Measurements from ENCODE around the gene CBX8. TPM values are rescaled to one million over a fixed set of nuclear protein-coding genes. Genes with fewer than 3 reads are reported as not detected.

Gene CBX8
- total RNA-seq, 2 experiments from 2014 or later = 8.6 to 9.4 TPM

DNA sequence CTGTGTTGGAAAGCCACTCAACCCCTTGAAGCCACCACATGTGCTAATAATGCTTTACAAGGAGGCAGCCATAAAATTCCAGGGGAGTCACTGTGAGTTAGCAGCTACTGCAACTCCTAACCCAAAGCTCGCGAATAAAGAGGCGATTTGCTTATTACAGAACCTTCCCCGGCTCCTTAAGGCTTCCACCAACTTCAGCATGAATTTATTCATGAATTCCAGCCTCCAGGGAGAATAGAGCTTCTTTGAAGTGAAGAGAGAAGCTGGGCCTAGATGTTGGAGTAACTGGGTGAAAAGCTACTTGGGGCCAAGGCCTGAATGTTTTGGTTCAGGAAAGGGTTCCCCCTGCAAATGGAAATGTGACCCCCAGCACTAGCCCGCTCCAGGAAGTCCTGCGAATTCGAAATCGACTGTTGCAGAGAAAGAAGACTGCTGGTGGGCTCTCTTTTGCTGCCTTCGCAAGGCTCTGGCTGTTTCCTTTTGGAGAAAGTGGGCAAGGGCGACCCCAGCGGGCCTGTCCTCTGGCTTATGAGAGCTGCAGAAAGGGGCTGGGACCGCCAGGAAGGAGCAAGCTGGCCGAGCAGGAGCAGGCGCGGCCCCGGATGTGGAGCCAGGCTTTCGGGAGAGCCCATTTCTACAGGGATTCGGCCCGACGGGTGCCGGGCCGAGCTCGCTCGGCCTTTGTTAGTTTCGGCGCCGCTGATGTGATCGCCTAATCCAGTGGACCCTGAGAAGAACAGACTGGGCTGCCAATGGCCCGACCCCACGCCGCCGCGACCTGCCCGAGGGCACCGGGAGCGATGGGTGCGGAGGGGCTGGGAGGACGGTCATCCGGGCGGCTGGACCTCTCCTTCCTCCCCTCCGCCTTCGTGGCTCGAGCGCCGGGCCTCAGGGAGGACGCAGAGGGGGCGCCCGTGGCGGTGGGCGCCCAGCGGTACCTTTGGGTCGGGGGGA lies 7.6 kb downstream of the CBX8 start:
- Mint-ChIP-seq H3K4me3 (no peak overlapping the region), H3K36me3 (ENCODE audit: low read depth) (peaks cover 7% of the 10 kb centered on the region), H3K27ac (no peak overlapping the region), H3K9me3 (ENCODE audit: insufficient read depth) (no peaks in the 10 kb centered on the region), H3K4me1 (ENCODE audit: low read depth) (peaks cover 13% of the 10 kb centered on the region), H3K27me3 (ENCODE audit: low read depth) (peaks cover 50% of the 10 kb centered on the region)
- ChIA-PET CTCF (interaction anchor here (0.8 to 2.2 kb wide), 13 partner anchors 12 to 204 kb away, joined by 3 to 12 read pairs (median 4); partner anchors contain the start of gene CBX2), POLR2A (interaction anchor here (0.7 to 1.4 kb wide), 2 partner anchors 12 to 15 kb away, joined by 3 to 4 read pairs; no protein-coding TSS in a partner anchor)
- no peak for DNase-seq
- no peak for ATAC-seq

DNA sequence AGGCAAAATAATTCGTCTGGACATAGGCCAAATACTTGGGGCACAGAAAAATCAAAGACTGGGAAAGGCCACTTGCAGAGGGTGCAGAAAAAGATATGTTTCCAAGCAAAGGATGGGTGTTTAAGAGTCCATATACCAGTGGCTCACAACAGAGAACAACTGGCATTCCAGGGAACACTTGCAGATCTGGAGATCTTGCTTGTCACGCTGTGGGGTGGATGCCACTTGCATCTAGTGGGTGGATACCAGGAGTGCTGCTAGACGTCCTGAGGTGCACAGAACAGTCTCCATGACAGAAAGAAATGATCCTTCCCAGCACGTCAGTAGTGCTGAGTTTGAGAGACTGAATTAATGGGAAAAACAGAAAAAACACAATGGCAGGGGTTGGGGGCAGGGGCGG lies 8.4 kb downstream of the CBX8 start:
- POLR2A ChIA-PET = interaction anchor here (1.4 kb wide), 1 partner anchor 16 kb away, joined by 4 read pairs; no protein-coding TSS in a partner anchor
- H3K27ac Mint-ChIP-seq = no peak overlapping the region
- CTCF ChIA-PET = interaction anchor here (0.8 to 2.2 kb wide), 11 partner anchors 11 to 205 kb away, joined by 3 to 12 read pairs (median 4); partner anchors contain the start of gene CBX2
- ATAC-seq = no peak
- peaks cover 4% of the 10 kb centered on the region for H3K36me3 Mint-ChIP-seq (ENCODE audit: low read depth)
- H3K27me3 Mint-ChIP-seq (ENCODE audit: low read depth) = peaks cover 48% of the 10 kb centered on the region
- H3K4me1 Mint-ChIP-seq (ENCODE audit: low read depth) = peaks cover 11% of the 10 kb centered on the region
- no peak overlapping the region for H3K4me3 Mint-ChIP-seq
- DNase-seq = no peak
- H3K9me3 Mint-ChIP-seq (ENCODE audit: insufficient read depth) = no peaks in the 10 kb centered on the region

DNA sequence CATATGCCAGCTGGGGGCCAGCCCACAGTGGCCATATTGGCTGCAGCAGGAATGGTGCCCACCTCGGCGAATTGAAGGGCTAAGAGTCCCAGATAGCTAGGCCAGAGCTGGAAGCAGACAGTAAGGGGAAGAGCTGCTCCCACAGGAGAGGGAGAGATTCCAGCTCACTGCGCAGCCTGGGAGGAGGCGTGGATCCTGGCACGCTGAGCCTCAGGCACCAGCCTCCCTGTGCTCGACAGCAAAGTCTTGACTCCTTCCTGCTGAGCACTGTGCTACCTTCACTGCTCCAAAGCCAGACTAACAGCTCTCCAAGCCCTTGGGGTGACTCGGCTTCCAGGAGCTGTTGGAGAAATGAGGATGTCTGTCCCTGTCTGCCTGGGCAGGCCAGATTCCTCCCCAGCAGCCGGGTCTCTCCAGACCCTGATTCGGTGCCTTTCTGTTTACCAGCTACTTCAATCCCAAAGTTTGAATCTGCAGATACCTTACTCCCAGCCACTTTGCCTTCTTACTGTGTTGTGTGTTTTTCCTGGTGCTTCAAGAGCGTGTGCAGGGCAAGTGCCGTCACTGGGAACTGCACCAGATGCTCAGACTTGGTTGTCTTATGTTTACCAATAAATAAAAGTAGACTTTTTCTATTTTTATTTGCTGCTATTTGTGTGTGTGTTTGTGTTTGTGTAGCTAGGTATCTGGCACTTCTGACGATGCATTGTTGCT lies 9.8 kb downstream of the CBX8 start:
- Mint-ChIP-seq H3K9me3 (ENCODE audit: insufficient read depth) (no peaks in the 10 kb centered on the region), H3K4me3 (no peak overlapping the region), H3K36me3 (ENCODE audit: low read depth) (peaks cover 13% of the 10 kb centered on the region), H3K27ac (no peak overlapping the region), H3K4me1 (ENCODE audit: low read depth) (peaks cover 18% of the 10 kb centered on the region), H3K27me3 (ENCODE audit: low read depth) (peaks cover 40% of the 10 kb centered on the region)
- POLR2A ChIA-PET = no interaction called here
- no peak for DNase-seq
- ATAC-seq = no peak
- CTCF ChIA-PET = interaction anchor here (1.1 to 1.5 kb wide), 2 partner anchors 9 to 48 kb away, joined by 3 to 4 read pairs; no protein-coding TSS in a partner anchor

DNA sequence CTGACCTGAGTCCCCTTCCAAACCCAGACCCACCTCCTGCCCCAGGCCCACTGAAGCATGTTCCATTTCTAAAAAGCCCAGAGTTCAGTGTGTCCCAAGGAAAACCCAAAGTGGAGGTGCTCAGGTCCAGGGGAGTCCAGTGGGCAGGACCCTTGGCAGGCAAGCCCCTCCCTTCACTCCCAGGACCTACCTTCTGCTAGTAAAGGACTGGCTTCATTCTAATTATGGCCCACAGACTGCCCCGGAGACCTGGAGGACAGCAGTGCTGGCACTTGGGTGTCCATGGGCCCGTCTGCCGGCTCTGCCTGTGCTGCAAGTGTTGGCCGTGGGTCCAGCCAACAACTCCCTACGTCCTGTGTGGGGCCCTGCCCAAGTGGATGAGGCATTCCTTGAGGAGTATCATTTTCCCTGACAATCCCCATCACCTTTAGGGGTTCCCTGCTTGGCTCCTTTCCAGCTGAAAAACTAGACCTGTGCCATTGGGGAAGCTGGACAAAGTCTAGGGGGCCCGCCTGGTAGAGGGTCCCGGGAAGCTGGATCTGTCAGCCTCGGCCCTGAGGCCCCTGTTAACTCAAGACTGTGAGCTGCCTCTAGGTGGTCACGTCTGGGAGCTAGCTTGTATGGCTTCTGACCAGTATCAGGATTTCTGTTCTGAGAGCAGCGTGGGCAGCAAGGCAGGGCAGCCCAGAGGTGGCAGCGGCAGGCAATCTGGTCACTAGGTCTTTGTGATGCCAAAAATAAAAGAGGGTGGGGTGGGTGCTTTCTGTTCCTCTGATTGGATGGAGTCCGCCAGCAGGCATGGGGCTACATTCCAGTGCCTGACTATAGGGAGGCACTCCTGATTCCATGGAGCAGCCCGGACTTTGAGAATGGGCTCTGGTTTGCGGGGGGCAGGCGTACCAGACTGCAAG lies 10.7 kb downstream of the CBX8 start:
- ChIA-PET POLR2A (no interaction called here), CTCF (interaction anchor here (1.1 kb wide), 1 partner anchor 49 kb away, joined by 3 read pairs; no protein-coding TSS in a partner anchor)
- no peak for DNase-seq
- peaks cover 16% of the 10 kb centered on the region for H3K36me3 Mint-ChIP-seq (ENCODE audit: low read depth)
- peaks cover 27% of the 10 kb centered on the region for H3K4me1 Mint-ChIP-seq (ENCODE audit: low read depth)
- H3K27me3 Mint-ChIP-seq (ENCODE audit: low read depth) = peaks cover 35% of the 10 kb centered on the region
- no peak overlapping the region for H3K4me3 Mint-ChIP-seq
- H3K9me3 Mint-ChIP-seq (ENCODE audit: insufficient read depth) = no peaks in the 10 kb centered on the region
- ATAC-seq = no peak
- H3K27ac Mint-ChIP-seq = no peak overlapping the region

DNA sequence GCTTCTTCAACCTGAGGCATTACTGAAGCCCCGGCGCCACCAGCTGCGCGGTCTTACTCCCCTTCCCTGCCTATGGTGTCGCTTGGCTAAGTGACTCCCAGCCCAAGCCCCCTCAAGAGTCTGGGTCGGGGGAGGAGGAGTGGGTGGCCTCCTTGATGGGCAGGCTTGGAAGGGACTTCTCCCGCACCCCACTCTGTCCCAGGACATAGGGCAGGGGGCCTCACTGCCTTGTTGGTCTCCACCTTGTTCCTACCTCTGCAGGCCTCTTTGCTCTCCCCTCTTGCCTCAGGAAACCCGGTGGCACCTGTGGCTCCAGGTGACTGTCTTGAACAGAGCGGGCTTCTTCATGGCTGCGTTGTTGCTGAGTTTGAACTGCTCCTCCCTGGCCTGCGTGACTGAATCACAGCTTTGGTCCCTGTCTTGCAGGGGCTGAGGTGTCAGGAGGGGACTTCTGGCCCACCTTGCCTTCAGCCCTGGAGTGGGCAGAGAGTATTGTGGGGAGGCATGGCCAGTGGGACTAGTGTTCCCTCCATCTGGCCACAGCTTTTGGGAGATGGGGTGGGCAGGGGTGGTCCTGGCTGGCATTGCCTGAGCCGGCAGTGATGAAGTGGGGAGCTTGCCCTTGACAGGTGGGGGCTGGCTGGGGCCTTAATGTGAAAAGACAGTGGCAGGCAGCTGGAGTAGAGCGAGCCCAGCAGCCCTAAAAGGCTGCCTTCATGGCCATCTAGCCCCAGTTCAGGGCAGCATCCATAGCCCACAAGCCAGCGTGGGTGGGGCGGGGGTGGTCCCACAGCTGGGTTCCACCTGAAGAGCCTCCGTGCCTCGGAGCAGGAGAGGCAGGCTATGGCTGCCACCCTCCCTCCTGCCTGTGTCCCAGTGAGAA lies 11.6 kb downstream of the CBX8 start:
- POLR2A ChIA-PET = no interaction called here
- Mint-ChIP-seq H3K27ac (no peak overlapping the region), H3K4me1 (ENCODE audit: low read depth) (peaks cover 28% of the 10 kb centered on the region), H3K27me3 (ENCODE audit: low read depth) (peaks cover 27% of the 10 kb centered on the region), H3K4me3 (no peak overlapping the region), H3K9me3 (ENCODE audit: insufficient read depth) (no peaks in the 10 kb centered on the region), H3K36me3 (ENCODE audit: low read depth) (peaks cover 16% of the 10 kb centered on the region)
- no peak for DNase-seq
- CTCF ChIA-PET = no interaction called here
- ATAC-seq = no peak

DNA sequence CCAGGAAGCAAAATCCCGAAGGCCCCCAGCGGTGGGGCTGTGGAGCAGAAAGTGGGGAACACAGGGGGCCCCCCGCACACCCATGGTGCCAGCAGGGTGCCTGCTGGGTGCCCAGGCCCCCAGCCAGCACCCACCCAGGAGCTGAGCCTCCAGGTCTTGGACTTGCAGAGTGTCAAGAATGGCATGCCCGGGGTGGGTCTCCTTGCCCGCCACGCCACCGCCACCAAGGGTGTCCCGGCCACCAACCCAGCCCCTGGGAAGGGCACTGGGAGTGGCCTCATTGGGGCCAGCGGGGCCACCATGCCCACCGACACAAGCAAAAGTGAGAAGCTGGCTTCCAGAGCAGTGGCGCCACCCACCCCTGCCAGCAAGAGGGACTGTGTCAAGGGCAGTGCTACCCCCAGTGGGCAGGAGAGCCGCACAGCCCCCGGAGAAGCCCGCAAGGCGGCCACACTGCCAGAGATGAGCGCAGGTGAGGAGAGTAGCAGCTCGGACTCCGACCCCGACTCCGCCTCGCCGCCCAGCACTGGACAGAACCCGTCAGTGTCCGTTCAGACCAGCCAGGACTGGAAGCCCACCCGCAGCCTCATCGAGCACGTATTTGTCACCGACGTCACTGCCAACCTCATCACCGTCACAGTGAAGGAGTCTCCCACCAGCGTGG lies 12.4 kb downstream of the CBX8 start:
- DNase-seq (no peak), ATAC-seq (no peak)
- H3K4me1 Mint-ChIP-seq (ENCODE audit: low read depth) = peaks cover 33% of the 10 kb centered on the region
- H3K27me3 Mint-ChIP-seq (ENCODE audit: low read depth) = peaks cover 26% of the 10 kb centered on the region
- H3K9me3 Mint-ChIP-seq (ENCODE audit: insufficient read depth) = no peaks in the 10 kb centered on the region
- H3K4me3 Mint-ChIP-seq = no peak overlapping the region
- ChIA-PET CTCF (no interaction called here), POLR2A (no interaction called here)
- H3K27ac Mint-ChIP-seq = no peak overlapping the region
- H3K36me3 Mint-ChIP-seq (ENCODE audit: low read depth) = peaks cover 23% of the 10 kb centered on the region

DNA sequence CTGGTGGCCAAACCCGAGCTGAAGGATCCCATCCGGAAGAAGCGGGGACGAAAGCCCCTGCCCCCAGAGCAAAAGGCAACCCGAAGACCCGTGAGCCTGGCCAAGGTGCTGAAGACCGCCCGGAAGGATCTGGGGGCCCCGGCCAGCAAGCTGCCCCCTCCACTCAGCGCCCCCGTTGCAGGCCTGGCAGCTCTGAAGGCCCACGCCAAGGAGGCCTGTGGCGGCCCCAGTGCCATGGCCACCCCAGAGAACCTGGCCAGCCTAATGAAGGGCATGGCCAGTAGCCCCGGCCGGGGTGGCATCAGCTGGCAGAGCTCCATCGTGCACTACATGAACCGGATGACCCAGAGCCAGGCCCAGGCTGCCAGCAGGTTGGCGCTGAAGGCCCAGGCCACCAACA lies 13.0 kb downstream of the CBX8 start:
- POLR2A ChIA-PET = no interaction called here
- CTCF ChIA-PET = no interaction called here
- Mint-ChIP-seq H3K36me3 (ENCODE audit: low read depth) (peaks cover 28% of the 10 kb centered on the region), H3K9me3 (ENCODE audit: insufficient read depth) (no peaks in the 10 kb centered on the region), H3K4me1 (ENCODE audit: low read depth) (peaks cover 39% of the 10 kb centered on the region), H3K27ac (no peak overlapping the region), H3K4me3 (no peak overlapping the region), H3K27me3 (ENCODE audit: low read depth) (peaks cover 22% of the 10 kb centered on the region)
- DNase-seq (no peak), ATAC-seq (no peak)

DNA sequence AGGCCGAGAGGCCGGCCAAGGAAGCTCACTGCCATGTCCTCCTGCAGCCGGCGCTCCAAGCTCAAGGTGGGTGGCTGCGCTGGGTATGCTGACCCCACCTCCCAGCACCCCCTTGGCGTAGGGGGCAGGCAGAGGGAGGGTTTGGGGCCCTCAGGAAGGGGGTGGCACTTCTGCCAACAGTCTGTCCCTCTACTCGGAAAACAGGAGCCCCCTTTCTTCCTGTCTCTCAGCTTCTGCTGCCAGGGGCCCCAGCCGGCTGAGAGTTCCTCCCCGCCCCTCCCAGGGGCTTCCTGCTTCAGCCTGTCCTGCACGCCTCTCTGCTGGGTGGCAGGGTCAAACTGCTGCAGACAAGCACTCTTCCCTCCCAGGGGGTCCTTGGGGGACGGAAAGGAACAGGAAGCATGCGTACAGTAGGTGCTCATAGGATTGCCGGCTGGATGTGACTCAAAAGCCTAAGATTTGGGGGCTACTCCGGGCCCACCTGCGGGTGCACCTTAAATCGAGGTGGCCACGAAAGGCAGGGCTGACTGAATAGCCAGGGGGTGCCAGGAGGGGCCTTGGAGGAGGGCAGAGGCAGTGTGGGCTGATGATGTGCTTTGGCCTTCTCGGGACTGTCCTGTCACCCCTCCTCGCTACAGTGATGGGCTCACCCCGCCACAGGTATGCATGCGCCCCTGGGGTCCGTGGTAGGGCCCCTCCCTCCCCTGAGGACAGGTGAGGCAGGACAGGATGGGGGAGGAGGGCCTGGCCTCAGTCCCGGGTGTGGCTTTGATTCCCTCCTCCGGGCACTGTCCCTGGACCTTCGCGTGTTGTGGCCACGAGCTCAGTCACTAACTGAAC lies 14.9 kb downstream of the CBX8 start:
- ATAC-seq = no peak
- Mint-ChIP-seq H3K36me3 (ENCODE audit: low read depth) (peaks cover 31% of the 10 kb centered on the region), H3K27me3 (ENCODE audit: low read depth) (peaks cover 12% of the 10 kb centered on the region), H3K4me3 (peak overlapping the region; percentile 56), H3K27ac (peak overlapping the region; percentile 70), H3K9me3 (ENCODE audit: insufficient read depth) (no peaks in the 10 kb centered on the region), H3K4me1 (ENCODE audit: low read depth) (peaks cover 49% of the 10 kb centered on the region)
- DNase-seq = no peak
- ChIA-PET POLR2A (interaction anchor here (1.3 to 1.4 kb wide), 2 partner anchors 15 to 54 kb away, joined by 3 to 6 read pairs; partner anchors contain the start of gene CBX8), CTCF (interaction anchor here (0.8 to 1.4 kb wide), 4 partner anchors 29 to 188 kb away, joined by 3 to 8 read pairs (median 4); partner anchors contain the start of gene CBX4)

DNA sequence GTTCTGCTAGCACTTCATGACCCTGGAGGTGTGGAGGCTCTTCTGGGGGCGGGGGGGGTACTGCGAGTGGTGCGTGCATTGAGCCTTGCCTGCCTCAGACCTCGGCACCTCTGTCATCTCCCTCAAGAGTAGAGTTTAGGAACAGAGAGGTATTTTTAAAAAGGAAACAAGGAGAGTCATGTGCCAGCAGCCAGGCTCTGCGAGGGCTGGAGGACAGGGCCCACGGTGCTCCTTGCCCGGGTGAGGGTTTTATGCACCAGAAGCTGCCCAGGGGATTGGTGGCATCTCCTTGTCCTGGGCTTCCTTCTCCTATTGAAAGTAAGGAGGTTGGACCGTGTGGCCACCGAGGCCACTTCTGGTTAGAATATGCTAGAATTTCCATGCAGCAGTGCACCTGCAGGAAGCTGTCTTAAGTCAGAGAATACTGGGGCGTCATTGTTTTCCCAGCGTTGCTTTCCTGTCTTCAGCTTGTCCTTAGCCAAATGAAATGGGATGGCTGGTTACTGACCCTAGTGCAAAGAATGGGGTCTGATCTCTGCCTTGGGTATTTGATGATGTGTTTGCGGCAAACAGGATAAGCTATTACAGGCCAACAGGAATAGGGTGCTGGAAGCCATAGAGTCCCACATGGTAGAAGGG lies 15.7 kb downstream of the CBX8 start:
- peak overlapping the region; percentile 56 for H3K4me3 Mint-ChIP-seq
- DNase-seq (no peak), ATAC-seq (no peak)
- CTCF ChIA-PET = interaction anchor here (0.8 to 1.4 kb wide), 4 partner anchors 30 to 189 kb away, joined by 3 to 8 read pairs (median 4); partner anchors contain the start of gene CBX4
- peaks cover 31% of the 10 kb centered on the region for H3K36me3 Mint-ChIP-seq (ENCODE audit: low read depth)
- POLR2A ChIA-PET = interaction anchor here (1.3 to 1.4 kb wide), 2 partner anchors 16 to 55 kb away, joined by 3 to 6 read pairs; partner anchors contain the start of gene CBX8
- peaks cover 16% of the 10 kb centered on the region for H3K27me3 Mint-ChIP-seq (ENCODE audit: low read depth)
- H3K9me3 Mint-ChIP-seq (ENCODE audit: insufficient read depth) = no peaks in the 10 kb centered on the region
- peak overlapping the region; percentile 30 for H3K27ac Mint-ChIP-seq
- peaks cover 54% of the 10 kb centered on the region for H3K4me1 Mint-ChIP-seq (ENCODE audit: low read depth)
